Upper lobe of left lung (tissue), 6 donors: ENCODE results near the gene LRRC18. TPM values are rescaled to one million over a fixed set of nuclear protein-coding genes. Genes with fewer than 3 reads are reported as not detected.

Source experiments
- ATAC-seq, 2 donors: fragments of 200-7000 bp; cut with Tn5 transposase; one replicate each; pipeline ENCODE4 v1.9.1; 2022; ENCODE audit warnings: mild to moderate bottlenecking in 2 of 2, moderate library complexity in 2 of 2; ENCODE audit not compliant: low FRiP score in 2 of 2
- DNase-seq, 2 donors: peaks; one replicate each; pipeline ENCODE4 v3.0.0-alpha.2; 2019 to 2020
- H3K27ac ChIP-seq, 4 donors: fragments of 200-600 bp; sonication (generic); one replicate each; pipeline ENCODE4 v1.5.1; 2016 to 2019
- H3K27me3 ChIP-seq, 4 donors: fragments of 200-600 bp; sonication (generic); one replicate each; pipeline ENCODE4 v1.5.1; 2017 to 2019
- H3K36me3 ChIP-seq, 4 donors: fragments of 200-600 bp; sonication (generic); one replicate each; pipeline ENCODE4 v1.5.1; 2016 to 2019
- H3K4me1 ChIP-seq, 4 donors: fragments of 200-600 bp; sonication (generic); one replicate each; pipeline ENCODE4 v1.5.1; 2018 to 2019
- H3K4me3 ChIP-seq, 4 donors: fragments of 200-600 bp; sonication (generic); one replicate each; pipeline ENCODE4 v1.5.1; 2017 to 2019; ENCODE audit warnings: mild to moderate bottlenecking in 2 of 4, moderate library complexity in 1 of 4
- H3K9me3 ChIP-seq, 4 donors: fragments of 200-600 bp; sonication (generic); one replicate each; pipeline ENCODE4 v1.5.1; 2018 to 2019
- CTCF ChIP-seq, 6 experiments: fragments of 450-650 bp in 4 of 6; fragments of 200-600 bp in 2 of 6; sonication (generic) in 2 of 6; IDR thresholded peaks; one replicate each; pipeline ENCODE4 v1.5.1; 2016 to 2019; ENCODE audit warnings: antibody characterized with exemption in 6 of 6
- EP300 ChIP-seq, 4 donors: sonication (generic); formaldehyde crosslinking; IDR thresholded peaks; one replicate each; pipeline ENCODE4 v1.5.1; 2017; ENCODE audit warnings: antibody characterized with exemption in 4 of 4, control low read depth in 2 of 4
- POLR2A ChIP-seq, 4 donors: fragments of 450-650 bp; IDR thresholded peaks; one replicate each; pipeline ENCODE4 v1.5.1; 2016 to 2017; ENCODE audit warnings: antibody characterized with exemption in 4 of 4, mild to moderate bottlenecking in 2 of 4
- POLR2AphosphoS5 ChIP-seq, 2 donors: sonication (generic); formaldehyde crosslinking; IDR thresholded peaks; one replicate each; pipeline ENCODE4 v1.5.1; 2017; ENCODE audit warnings: antibody characterized with exemption in 2 of 2
- WGBS, 2 donors: methylation state at CpG; one replicate each; pipeline ENCODE4 v1.1.5; 2017 to 2018; 5-methylcytosine and 5-hydroxymethylcytosine counted together
- total RNA-seq, 6 donors: library from RNA; depleted of rRNA in 4 of 6; stranded (reverse); fragments of >200 nt in 4 of 6; gene quantifications; one replicate each; pipeline versions ENCODE4 v1.1.0 to v1.2.1, GENCODE V29; 2016 to 2021
- donor health status: DM: no; HTN: no; CAD: no; lungs with moderate emphysema.
- donor health status: DM: no; HTN: yes; CAD: no; lungs with severe emphysema.

Gene LRRC18
- total RNA-seq, 6 donors from 2014 or later = 0.43 to 13.6 (median 2.2) TPM; not detected in 1

- no peak for ATAC-seq
- 77 to 85% methylated on average over 3 to 4 of the region's 4 CpGs for WGBS, 2 donors
- no peak for DNase-seq
- Histone ChIP-seq H3K36me3 (no peaks in the 10 kb centered on the region), H3K27me3 (no peaks in the 10 kb centered on the region), H3K9me3 (no peaks in the 10 kb centered on the region), H3K4me1 (no peaks in the 10 kb centered on the region), H3K27ac (no peak overlapping the region), H3K4me3 (no peak overlapping the region)
- TF ChIP-seq CTCF (IDR thresholded peaks at IDR 0.05) = no peak
- TF ChIP-seq POLR2AphosphoS5 (IDR thresholded peaks at IDR 0.05) = no peak
- no peak for TF ChIP-seq EP300 (IDR thresholded peaks at IDR 0.05)
Measured at GRCh38 chr10:48924988-48925387, 14.7 kb downstream of the LRRC18 start.

- no peak for DNase-seq
- TF ChIP-seq CTCF (IDR thresholded peaks at IDR 0.05) (no peak), POLR2A (IDR thresholded peaks at IDR 0.05) (no peak), POLR2AphosphoS5 (IDR thresholded peaks at IDR 0.05) (no peak), EP300 (IDR thresholded peaks at IDR 0.05) (no peak)
- Histone ChIP-seq H3K27ac (no peak overlapping the region), H3K27me3 (no peaks in the 10 kb centered on the region), H3K4me1 (no peaks in the 10 kb centered on the region), H3K36me3 (no peaks in the 10 kb centered on the region), H3K4me3 (no peak overlapping the region), H3K9me3 (no peaks in the 10 kb centered on the region)
- ATAC-seq = no peak
- 45% methylated on average over 3 of the region's 3 CpGs; no CpG with 5 or more reads in 1 of the 2 donors for WGBS, 2 donors
Measured at GRCh38 chr10:48923748-48924147, 15.9 kb downstream of the LRRC18 start.

GRCh38 chr10:48913674-48914073 is 26.0 kb downstream of the LRRC18 start:
- no peaks in the 10 kb centered on the region for H3K4me1 ChIP-seq
- no peak for TF ChIP-seq CTCF (IDR thresholded peaks at IDR 0.05)
- no peak for TF ChIP-seq POLR2AphosphoS5 (IDR thresholded peaks at IDR 0.05)
- TF ChIP-seq POLR2A (IDR thresholded peaks at IDR 0.05) = no peak
- TF ChIP-seq EP300 (IDR thresholded peaks at IDR 0.05) = no peak
- no peaks in the 10 kb centered on the region for H3K27me3 ChIP-seq
- no peak overlapping the region for H3K27ac ChIP-seq
- ATAC-seq (no peak), DNase-seq (peak in 1 of 2 donors; percentile 38)
- H3K36me3 ChIP-seq = no peaks in the 10 kb centered on the region
- no peak overlapping the region for H3K4me3 ChIP-seq
- WGBS, 2 donors = 93 to 96% methylated on average over 4 to 14 of the region's 14 CpGs
- no peaks in the 10 kb centered on the region for H3K9me3 ChIP-seq

- TF ChIP-seq CTCF (IDR thresholded peaks at IDR 0.05) (no peak), POLR2AphosphoS5 (IDR thresholded peaks at IDR 0.05) (no peak), POLR2A (IDR thresholded peaks at IDR 0.05) (no peak), EP300 (IDR thresholded peaks at IDR 0.05) (no peak)
- Histone ChIP-seq H3K27me3 (no peaks in the 10 kb centered on the region), H3K9me3 (no peaks in the 10 kb centered on the region), H3K27ac (no peak overlapping the region), H3K4me3 (no peak overlapping the region), H3K36me3 (no peaks in the 10 kb centered on the region), H3K4me1 (no peaks in the 10 kb centered on the region)
- peak in 1 of 2 donors; percentile 61 for DNase-seq
- ATAC-seq = peak in 1 of 2 donors; percentile 21
- WGBS, 2 donors = 60 to 77% methylated on average over 5 of the region's 5 CpGs
Measured at GRCh38 chr10:48910548-48910947, 29.1 kb downstream of the LRRC18 start.

GRCh38 chr10:48907730-48908129 is 31.9 kb downstream of the LRRC18 start:
- Histone ChIP-seq H3K9me3 (no peaks in the 10 kb centered on the region), H3K4me1 (no peaks in the 10 kb centered on the region), H3K27ac (no peak overlapping the region), H3K27me3 (no peaks in the 10 kb centered on the region), H3K4me3 (no peak overlapping the region), H3K36me3 (no peaks in the 10 kb centered on the region)
- 78 to 91% methylated on average over 4 of the region's 4 CpGs for WGBS, 2 donors
- DNase-seq (no peak), ATAC-seq (no peak)
- TF ChIP-seq EP300 (IDR thresholded peaks at IDR 0.05) (no peak), POLR2A (IDR thresholded peaks at IDR 0.05) (no peak), CTCF (IDR thresholded peaks at IDR 0.05) (no peak), POLR2AphosphoS5 (IDR thresholded peaks at IDR 0.05) (no peak)
